Epidermal melanocyte (primary cell): Measurements from ENCODE around the gene CES1.
"Not testable (repeated sequence)": the region's sequence is repeated elsewhere in the genome, so short reads cannot be mapped to it uniquely, and the experiment has no call there.

Source experiments
- DNase-seq: peaks from one replicate; pipeline ENCODE4 v3.0.0; 2011; ENCODE audit warnings: low spot score; ENCODE audit not compliant: insufficient read length

CES1 gene

DNA sequence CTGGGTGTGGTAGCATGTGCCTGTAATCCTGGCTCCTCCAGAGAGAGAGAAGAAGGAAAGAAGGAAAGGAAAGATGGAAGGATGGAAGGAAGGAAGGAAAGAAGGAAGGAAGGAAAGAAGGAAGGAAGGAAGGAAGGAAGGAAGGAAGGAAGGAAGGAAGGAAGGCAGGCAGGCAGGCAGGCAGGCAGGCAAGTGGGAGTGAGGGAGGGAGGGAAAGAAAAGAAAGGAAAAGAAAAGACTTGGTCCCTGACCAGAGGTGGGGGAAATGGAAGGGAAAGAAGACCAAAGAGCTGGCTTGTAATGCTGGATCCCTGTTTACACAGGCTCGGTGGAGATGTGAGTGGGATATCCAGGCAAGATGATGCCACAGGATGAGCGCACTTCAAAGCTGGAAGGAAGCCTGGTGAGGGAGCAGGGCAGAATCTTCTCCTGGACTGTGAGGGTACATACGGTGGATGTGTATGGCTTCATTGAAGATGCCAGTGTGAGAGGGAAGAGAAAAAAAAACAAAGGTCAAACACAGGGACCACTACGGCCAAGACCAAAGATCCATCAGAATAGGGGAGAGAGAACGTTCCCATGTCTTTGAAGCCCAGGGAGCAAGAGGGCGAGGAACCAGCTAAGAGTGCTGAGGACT, 2.1 kb downstream of the CES1 start:
- no peak for DNase-seq

GRCh38 chr16:55829232-55829631, 3.7 kb downstream of the CES1 start:
- DNase-seq: not testable (repeated sequence)

DNA sequence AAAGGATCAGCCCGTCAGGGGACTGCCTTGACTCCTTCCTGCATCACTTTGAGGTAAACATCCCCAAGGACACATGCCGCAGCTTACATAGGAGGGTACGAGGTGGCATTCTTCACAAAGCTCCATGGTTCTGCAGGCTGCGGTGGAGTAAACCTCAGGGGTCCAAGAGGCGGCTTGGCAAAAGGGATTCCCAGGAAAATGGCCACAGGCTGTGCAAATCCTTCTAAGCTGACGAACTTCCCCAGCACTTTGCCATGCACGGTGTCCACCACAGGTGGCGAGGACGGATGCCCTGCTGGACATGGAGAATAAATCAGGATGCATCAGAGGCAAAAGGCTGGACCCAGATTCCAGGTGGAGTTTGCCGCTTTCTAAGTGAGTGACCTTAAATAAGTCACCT, 4.2 kb downstream of the CES1 start:
- DNase-seq: no peak

- DNase-seq: no peak
These were observed 7.7 kb downstream of the CES1 start for GRCh38 chr16:55825115-55825728.

- DNase-seq: no peak
These were observed 8.4 kb downstream of the CES1 start for GRCh38 chr16:55824473-55825000.

- DNase-seq: no peak
These were observed 10.6 kb downstream of the CES1 start for GRCh38 chr16:55822280-55822810.

GRCh38 chr16:55821210-55821609, 11.7 kb downstream of the CES1 start:
- no peak for DNase-seq

DNA sequence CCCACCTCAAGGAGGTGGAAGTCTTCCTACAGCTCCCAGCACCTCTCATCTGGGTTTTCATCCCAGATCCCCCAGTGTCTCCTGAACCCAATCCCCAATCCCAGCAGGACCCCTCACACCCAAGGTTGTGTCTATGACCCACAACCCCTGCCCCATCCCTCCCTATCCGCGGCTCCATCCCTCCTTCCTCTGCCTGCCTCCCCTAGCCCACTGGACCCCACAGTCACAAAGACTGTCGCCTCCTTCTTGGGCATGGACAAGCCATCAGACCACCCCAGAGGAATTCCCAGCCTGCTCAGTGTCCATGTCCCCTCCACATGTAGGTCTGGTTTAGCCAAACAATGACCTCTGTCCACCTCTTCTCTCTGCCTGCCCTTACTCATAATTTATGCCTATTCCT, 12.3 kb downstream of the CES1 start:
- DNase-seq: no peak

DNA sequence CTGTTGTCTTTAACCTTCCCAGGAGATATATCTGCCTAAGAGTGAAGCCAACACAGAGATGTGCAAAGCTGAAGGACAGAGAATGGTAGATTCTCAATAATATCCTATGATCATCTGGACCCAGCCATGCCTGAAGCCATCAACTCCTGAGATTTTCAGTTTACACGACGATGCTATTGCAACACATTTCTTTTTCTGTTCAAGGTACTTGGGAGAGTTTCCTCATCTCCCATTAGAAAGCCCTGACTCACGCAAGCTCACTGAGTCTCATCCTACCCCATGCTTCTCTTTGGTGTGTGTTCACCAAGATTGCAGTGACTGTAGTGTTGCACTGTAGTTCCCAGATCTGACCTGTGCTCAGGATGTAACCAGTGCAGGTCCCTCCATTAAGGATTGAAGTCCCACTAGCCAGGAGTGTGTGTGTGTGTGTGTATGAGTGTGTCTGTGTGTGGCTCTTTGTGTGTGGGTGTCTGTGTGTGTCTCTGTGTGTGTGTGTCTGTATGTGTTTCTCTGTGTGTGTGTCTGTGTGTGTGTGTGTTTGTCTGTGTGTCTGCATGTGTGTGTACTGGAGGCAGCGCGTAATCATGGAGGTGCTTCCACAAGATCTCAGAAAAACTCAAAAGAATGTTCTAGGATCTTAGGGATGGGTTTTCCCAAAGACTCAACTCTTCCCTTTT, 15.5 kb downstream of the CES1 start:
- DNase-seq: no peak

DNA sequence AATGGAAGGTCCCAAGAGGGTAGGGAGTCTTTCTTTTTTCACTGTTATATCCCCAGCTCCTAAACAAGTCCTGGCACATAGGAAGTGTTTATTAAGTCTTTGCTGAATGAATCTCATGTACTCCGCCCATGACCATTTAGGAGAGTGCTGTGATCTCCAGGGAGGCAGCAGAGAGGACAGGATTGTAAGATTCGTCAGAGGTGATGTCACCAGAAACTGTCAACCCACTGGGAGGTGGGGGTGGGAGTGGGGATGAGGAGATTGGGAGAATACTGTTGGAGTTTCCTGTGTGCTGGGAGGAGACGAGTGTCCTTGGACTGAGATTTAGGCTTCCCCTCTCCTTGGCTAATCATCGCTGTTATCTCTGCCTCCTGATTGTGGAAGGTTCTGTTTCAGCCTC, 16.7 kb downstream of the CES1 start:
- not testable (repeated sequence) for DNase-seq

GRCh38 chr16:55815320-55815719, 17.6 kb downstream of the CES1 start:
- DNase-seq: no peak

DNA sequence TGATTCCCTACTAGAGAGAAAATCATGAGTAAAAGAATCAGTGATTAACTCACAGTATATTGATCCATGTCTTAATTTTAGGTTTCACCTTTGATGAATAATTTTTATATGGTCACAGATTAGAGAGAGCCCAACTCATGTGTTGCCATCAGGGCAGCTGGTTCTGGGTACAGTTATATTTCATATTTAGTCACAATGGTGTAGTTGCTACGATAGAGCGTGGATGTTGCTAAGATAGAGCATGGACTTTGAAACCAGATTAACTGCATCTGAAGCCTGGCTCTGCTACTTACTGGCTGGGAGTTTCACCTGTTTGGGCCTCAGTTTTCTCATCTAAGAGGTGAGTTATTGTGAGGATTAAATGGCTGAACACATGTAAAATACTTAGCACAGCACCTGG, 18.7 kb downstream of the CES1 start:
- not testable (repeated sequence) for DNase-seq

DNA sequence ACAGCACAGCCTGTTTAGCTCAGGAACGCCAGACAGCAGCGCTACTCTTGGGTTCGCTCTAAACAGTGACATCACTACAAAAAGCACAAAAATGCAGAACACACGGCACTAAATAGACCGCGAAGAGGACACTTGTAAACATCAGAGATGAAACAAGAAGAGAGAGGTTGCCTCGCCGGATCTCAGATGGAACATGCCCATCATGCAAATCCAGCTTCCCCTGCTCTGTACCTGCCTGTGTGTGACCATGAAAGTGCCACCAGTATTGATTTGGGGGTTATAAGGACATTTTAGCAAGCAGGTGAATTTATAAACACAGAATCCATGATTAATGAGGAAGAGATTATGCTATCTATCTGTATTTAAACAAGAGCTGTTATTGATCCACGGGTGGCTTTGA, 19.2 kb downstream of the CES1 start:
- DNase-seq: not testable (repeated sequence)

DNA sequence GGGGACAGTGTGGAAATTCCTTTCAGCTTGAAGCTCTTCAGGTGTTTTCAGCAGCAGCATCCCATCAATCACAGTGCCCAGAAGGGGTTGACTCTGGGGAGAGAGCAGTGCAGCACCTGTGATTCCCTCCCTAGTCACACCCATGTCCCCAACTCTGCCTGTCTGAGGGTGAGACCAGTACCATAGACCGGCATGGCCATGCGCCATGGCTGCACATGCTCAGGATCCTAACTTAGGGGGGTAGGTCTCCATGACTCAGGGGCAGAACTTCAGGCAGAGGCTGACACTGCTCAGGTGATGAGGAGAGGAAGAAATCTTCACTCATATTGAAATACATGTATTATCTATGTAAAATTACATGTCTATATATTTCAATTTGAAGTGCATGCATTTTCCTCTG, 19.9 kb downstream of the CES1 start:
- no peak for DNase-seq

GRCh38 chr16:55811811-55812210, 21.1 kb downstream of the CES1 start:
- no peak for DNase-seq

GRCh38 chr16:55810451-55810961, 22.4 kb downstream of the CES1 start:
- DNase-seq: no peak

- no peak for DNase-seq
These were observed 23.0 kb downstream of the CES1 start for GRCh38 chr16:55809851-55810250.

GRCh38 chr16:55809386-55809785, 23.5 kb downstream of the CES1 start:
- DNase-seq: no peak

DNA sequence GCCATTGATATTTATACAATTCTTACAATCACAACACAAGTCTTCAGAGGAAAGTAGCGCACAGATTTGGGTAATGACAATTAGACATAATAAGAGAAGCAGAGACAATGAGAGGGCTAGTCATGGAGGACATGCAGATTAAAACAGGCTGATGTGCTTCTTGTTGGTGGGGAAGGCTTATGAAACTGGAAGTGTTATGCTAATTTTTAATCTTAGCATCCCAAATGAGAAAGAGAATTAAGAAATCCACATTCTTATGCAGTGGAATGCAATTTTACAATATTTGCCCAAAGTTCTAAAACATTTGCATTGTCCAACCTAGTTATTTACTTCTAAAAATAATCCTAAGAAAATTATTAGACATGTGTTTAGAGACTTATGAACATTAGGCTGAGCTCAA, 24.6 kb downstream of the CES1 start:
- not testable (repeated sequence) for DNase-seq

DNA sequence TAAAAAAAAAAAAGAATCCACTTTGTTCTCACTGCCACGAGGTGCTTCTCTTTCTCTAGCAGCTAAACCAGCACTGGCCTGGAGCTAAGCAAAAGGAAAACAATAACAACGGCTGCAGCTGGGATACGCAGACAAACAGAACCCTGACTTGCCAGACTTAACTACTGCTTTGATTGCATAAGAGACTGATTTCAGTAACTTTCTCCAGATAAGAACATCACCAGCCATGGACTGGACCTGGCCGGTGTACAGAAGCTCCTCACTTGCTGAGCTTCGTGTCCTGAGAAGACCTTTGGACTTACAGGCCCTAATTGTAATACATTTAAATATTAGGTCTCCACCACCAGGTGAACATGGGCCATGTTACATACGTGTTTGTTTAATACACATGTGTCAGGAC, 27.8 kb downstream of the CES1 start:
- not testable (repeated sequence) for DNase-seq

- not testable (repeated sequence) for DNase-seq
These were observed 29.2 kb downstream of the CES1 start for GRCh38 chr16:55803681-55804080.

- not testable (repeated sequence) for DNase-seq
These were observed 39.9 kb downstream of the CES1 start for GRCh38 chr16:55792934-55793374.
